Esophagus squamous epithelium (tissue), 5 donors: Measurements from ENCODE around the gene CNPPD1. TPM values are rescaled to one million over a fixed set of nuclear protein-coding genes. Genes with fewer than 3 reads are reported as not detected.
A peak's percentile ranks its signal among the peaks of the same experiment; 100 is the strongest.

Experiments used
- DNase-seq: peaks from one replicate; lab custom pipeline; 2025; lab: John Stamatoyannopoulos, UW
- H3K27ac ChIP-seq, 4 donors: fragments of 200-600 bp; sonication (generic); one replicate each; pipeline ENCODE4 v1.5.1; 2016 to 2019; ENCODE audit warnings: mild to moderate bottlenecking in 1 of 4
- H3K27me3 ChIP-seq, 4 donors: fragments of 200-600 bp; sonication (generic); 1 replicate in 3 of 4; 2 replicates in 1 of 4; pipeline versions ENCODE4 v1.5.1 to v1.6.0; 2017 to 2021; ENCODE audit warnings: antibody characterized with exemption in 1 of 4
- H3K36me3 ChIP-seq, 3 donors: fragments of 200-600 bp; sonication (generic); one replicate each; pipeline ENCODE4 v1.5.1; 2016 to 2019
- H3K4me1 ChIP-seq, 3 donors: fragments of 200-600 bp; sonication (generic); one replicate each; pipeline ENCODE4 v1.5.1; 2017 to 2019
- H3K4me3 ChIP-seq, 4 donors: fragments of 200-600 bp; sonication (generic); 1 replicate in 3 of 4; 2 replicates in 1 of 4; pipeline ENCODE4 v1.5.1; 2016 to 2019; ENCODE audit warnings: mild to moderate bottlenecking in 2 of 4, moderate library complexity in 1 of 4
- H3K9me3 ChIP-seq, 3 donors: fragments of 200-600 bp; sonication (generic); one replicate each; pipeline ENCODE4 v1.5.1; 2016 to 2019
- CTCF ChIP-seq, 6 experiments: fragments of 450-650 bp in 4 of 6; fragments of 200-600 bp in 2 of 6; sonication (generic) in 2 of 6; IDR thresholded peaks; one replicate each; pipeline ENCODE4 v1.5.1; 2016 to 2019; ENCODE audit warnings: antibody characterized with exemption in 6 of 6, mild to moderate bottlenecking in 4 of 6, moderate library complexity in 4 of 6
- POLR2A ChIP-seq, 4 donors: fragments of 450-650 bp; IDR thresholded peaks; one replicate each; pipeline ENCODE4 v1.6.1; 2017; ENCODE audit warnings: antibody characterized with exemption in 4 of 4, mild to moderate bottlenecking in 4 of 4, moderate library complexity in 3 of 4
- WGBS, 2 donors: methylation state at CpG; one replicate each; pipeline ENCODE4 v1.1.5; 2018; 5-methylcytosine and 5-hydroxymethylcytosine counted together
- intact Hi-C: fragments of 100-400 bp; cut with DNase I; formaldehyde crosslinking; loops from one replicate; pipeline ENCODE4 v1.15.0; 2022
- total RNA-seq, 4 donors: library from RNA; depleted of rRNA; stranded (reverse); fragments of >200 nt; gene quantifications; one replicate each; pipeline ENCODE4 v1.1.0, GENCODE V29; 2016
- donor health status: DM: yes; HTN: yes; CAD: no.

Gene CNPPD1
- total RNA-seq, 4 donors from 2014 or later = 35.3 to 49.8 (median 42.0) TPM

DNA sequence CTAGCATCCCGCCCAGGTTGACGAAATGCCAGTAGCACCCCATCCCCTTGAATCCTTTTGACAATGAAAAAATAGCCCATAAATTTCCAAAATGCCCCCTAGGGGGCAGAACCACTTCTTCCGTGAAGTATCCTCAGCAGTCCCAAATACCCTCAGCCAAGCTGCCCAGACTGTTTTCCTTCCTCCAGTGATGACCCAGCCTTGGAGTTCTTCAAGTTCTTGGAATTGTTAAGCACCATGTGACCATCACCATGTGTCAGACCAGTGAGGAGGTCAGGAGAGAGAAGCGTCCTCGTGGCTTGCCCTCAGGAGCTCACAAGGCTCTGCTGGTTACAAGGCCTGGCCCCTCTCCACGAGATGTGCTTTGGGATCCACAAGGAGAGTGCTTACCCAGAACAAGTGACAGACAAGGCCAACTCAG, 5.5 kb downstream of the CNPPD1 start:
- Histone ChIP-seq H3K9me3 (no peaks in the 10 kb centered on the region), H3K27ac (peak overlapping the region; percentile 50 to 73 (median 64)), H3K27me3 (no peaks in the 10 kb centered on the region), H3K4me1 (peaks cover 0 to 44% (median 28%) of the 10 kb centered on the region in 3 donors), H3K36me3 (peaks cover 6 to 43% (median 26%) of the 10 kb centered on the region in 3 donors), H3K4me3 (no peak overlapping the region)
- intact Hi-C loops = no loop called here
- 14 to 29% methylated on average over 3 to 5 of the region's 6 CpGs for WGBS, 2 donors
- TF ChIP-seq CTCF (IDR thresholded peaks at IDR 0.05) = peak; percentile 50 to 77 (median 70)
- no peak for TF ChIP-seq POLR2A (IDR thresholded peaks at IDR 0.05)
- DNase-seq = no peak

DNA sequence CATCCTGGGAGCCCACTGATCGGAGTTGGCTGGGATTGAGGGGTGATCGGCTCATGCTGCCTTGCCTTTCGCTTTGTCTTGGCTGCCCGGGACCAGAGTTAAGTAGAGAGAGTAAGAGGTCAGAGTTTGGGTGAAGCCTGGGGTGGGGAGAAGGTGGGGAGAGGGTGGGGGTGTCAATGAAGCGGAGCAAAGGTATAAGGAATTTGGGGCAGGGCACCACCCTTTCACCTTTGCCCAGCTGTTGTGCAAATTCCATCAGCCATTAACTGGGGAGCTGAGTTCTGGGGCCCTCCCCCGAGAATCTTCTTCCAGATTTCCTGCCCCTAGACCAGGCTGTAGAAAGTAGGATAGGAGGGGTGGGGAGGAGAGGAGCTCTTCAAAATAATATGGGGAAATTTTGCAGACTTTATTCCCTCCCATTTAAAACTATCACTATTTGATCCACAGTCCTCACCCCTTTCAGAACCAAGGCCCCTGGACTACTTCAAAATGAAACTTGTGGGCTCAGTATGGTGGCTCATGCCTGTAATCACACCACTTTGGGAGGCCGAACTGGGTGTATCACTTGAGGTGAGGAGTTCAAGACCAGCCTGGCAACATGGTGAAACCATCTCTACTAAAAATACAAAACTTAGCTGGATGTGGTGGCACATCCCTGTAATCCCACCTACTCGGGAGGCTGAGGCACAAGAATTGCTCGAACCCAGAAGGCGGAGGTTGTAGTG, 6.6 kb downstream of the CNPPD1 start, which contains the start of gene SLC23A3:
SLC23A3 (minus strand) TSS at position 100 of the 725 bp plus-strand sequence; CDS start at position 55, 45 bp downstream.
- intact Hi-C loops = loop anchor here (10.0 kb wide), 1 partner anchor 45 kb away; the partner anchor contains the start of gene ABCB6
- WGBS, 2 donors = 75 to 87% methylated on average over 9 to 10 of the region's 10 CpGs

GRCh38 chr2:219168932-219169331, 7.8 kb downstream of the CNPPD1 start:
- DNase-seq = no peak
- Histone ChIP-seq H3K4me3 (no peak overlapping the region), H3K4me1 (peaks cover 0 to 22% (median 10%) of the 10 kb centered on the region in 3 donors), H3K36me3 (peaks cover 6 to 26% (median 15%) of the 10 kb centered on the region in 3 donors), H3K27ac (no peak overlapping the region), H3K27me3 (no peaks in the 10 kb centered on the region), H3K9me3 (no peaks in the 10 kb centered on the region)
- TF ChIP-seq POLR2A (IDR thresholded peaks at IDR 0.05) = no peak
- no peak for TF ChIP-seq CTCF (IDR thresholded peaks at IDR 0.05)
- intact Hi-C loops = loop anchor here (10.0 kb wide), 1 partner anchor 46 kb away; the partner anchor contains the start of gene ABCB6

More for the DNA sequence above, 6.6 kb downstream of the CNPPD1 start, which contains the start of gene SLC23A3:
- no peak within 1 kb of the TSS for H3K4me3 ChIP-seq
- H3K36me3 ChIP-seq = peaks cover 6 to 38% (median 26%) of the 10 kb centered on the region in 3 donors
- peaks cover 0 to 32% (median 18%) of the 10 kb centered on the region in 3 donors for H3K4me1 ChIP-seq
- no peak for DNase-seq
- TF ChIP-seq CTCF (IDR thresholded peaks at IDR 0.05) = no peak
- no peak for TF ChIP-seq POLR2A (IDR thresholded peaks at IDR 0.05)
- no peaks in the 10 kb centered on the region for H3K27me3 ChIP-seq
- H3K27ac ChIP-seq = peak within 1 kb of the TSS in 2 of 4 donors; percentile 23 to 71
- no peaks in the 10 kb centered on the region for H3K9me3 ChIP-seq

- peaks cover 6 to 22% (median 11%) of the 10 kb centered on the region in 3 donors for H3K36me3 ChIP-seq
- no peaks in the 10 kb centered on the region for H3K9me3 ChIP-seq
- H3K4me1 ChIP-seq = peaks cover 0 to 20% (median 10%) of the 10 kb centered on the region in 3 donors
- no peak overlapping the region for H3K27ac ChIP-seq
- WGBS, 2 donors = 40 to 71% methylated on average over 3 to 6 of the region's 6 CpGs
- no peak for DNase-seq
- H3K27me3 ChIP-seq = no peaks in the 10 kb centered on the region
- TF ChIP-seq CTCF (IDR thresholded peaks at IDR 0.05) (no peak), POLR2A (IDR thresholded peaks at IDR 0.05) (no peak)
- intact Hi-C loops = loop anchor here (10.0 kb wide), 1 partner anchor 46 kb away; the partner anchor contains the start of gene ABCB6
- H3K4me3 ChIP-seq = no peak overlapping the region
Measured at GRCh38 chr2:219168526-219168925, 8.2 kb downstream of the CNPPD1 start.

DNA sequence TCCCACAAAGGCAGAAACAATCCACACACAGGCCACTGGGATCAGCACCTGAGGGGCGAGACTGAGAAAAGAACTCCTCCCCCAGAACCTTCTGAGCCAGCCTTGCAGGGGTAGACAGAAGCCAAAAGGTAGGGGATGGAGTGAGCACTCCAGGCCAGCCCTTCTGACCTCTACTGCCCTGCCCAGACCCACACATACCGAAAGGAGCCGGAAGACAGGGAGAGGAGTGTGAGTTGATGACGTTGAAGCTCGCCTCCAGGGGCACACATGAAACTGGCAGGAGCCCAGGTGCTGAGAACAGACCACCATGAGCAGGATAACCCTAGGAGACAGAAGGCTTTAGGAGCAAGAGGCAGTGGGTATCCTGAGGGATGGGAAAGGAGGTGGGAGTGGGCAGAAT, 8.7 kb downstream of the CNPPD1 start:
- WGBS, 2 donors = 66 to 77% methylated on average over 3 to 5 of the region's 5 CpGs

More for the DNA sequence above, 8.7 kb downstream of the CNPPD1 start:
- no peak overlapping the region for H3K27ac ChIP-seq
- DNase-seq = no peak
- H3K27me3 ChIP-seq = no peaks in the 10 kb centered on the region
- H3K4me1 ChIP-seq = peaks cover 0 to 20% (median 10%) of the 10 kb centered on the region in 3 donors
- TF ChIP-seq CTCF (IDR thresholded peaks at IDR 0.05) (no peak), POLR2A (IDR thresholded peaks at IDR 0.05) (no peak)
- H3K4me3 ChIP-seq = no peak overlapping the region
- H3K36me3 ChIP-seq = peaks cover 5 to 17% (median 6%) of the 10 kb centered on the region in 3 donors
- intact Hi-C loops = loop anchor here (10.0 kb wide), 1 partner anchor 47 kb away; the partner anchor contains the start of gene ABCB6
- H3K9me3 ChIP-seq = no peaks in the 10 kb centered on the region
